ENCODE data around the gene HBG1.

HBG1 gene

DNA sequence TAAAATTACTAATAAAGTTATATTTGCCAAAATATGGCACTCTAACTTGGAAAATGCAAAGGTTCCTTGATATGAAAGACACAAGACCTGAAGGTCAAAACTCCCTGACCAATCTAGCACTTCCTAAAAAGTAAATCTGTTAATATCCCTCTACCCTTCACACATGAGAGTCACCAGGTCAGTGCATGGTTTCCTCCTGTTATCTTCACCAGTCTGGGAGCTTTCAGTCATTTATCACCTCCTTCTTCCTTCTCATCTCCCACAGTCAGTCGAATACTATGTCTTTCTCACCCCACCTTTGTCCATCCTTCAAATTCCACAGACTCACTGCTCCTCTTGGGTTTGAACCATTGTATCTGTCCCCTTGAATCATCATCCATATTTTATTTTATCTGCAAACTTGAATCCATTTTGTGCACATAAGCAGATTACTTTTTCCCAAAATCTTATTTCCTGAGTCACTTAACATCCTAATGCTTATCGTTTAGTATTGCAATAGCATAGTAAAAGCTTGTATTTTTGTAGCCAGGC, 17.4 kb upstream of the HBG1 start:
- H4K20me1 ChIP-seq (ENCODE audit: control insufficient read depth, insufficient read depth, low read depth, low read length) = no peaks in the 10 kb centered on the region
- no peaks in the 10 kb centered on the region for H3K4me1 ChIP-seq (ENCODE audit: control insufficient read depth, low read length)
- no peak overlapping the region for H3K27ac ChIP-seq (ENCODE audit: low read depth, low read length)
- no peak overlapping the region for H3K4me2 ChIP-seq (ENCODE audit: low read length)
- H3K4me3 ChIP-seq (ENCODE audit: low read length) = no peak overlapping the region
- no peaks in the 10 kb centered on the region for H3K27me3 ChIP-seq (ENCODE audit: control insufficient read depth, low read length)
- no peaks in the 10 kb centered on the region for H3K9me2 ChIP-seq (replicated peaks; ENCODE audit: control insufficient read depth, low read length)
- H3K9me3 ChIP-seq (ENCODE audit: control insufficient read depth, insufficient read depth, low read length) = no peaks in the 10 kb centered on the region
- no peaks in the 10 kb centered on the region for H3K36me3 ChIP-seq (ENCODE audit: control insufficient read depth, low read length)
- TF ChIP-seq, protein P1, sequence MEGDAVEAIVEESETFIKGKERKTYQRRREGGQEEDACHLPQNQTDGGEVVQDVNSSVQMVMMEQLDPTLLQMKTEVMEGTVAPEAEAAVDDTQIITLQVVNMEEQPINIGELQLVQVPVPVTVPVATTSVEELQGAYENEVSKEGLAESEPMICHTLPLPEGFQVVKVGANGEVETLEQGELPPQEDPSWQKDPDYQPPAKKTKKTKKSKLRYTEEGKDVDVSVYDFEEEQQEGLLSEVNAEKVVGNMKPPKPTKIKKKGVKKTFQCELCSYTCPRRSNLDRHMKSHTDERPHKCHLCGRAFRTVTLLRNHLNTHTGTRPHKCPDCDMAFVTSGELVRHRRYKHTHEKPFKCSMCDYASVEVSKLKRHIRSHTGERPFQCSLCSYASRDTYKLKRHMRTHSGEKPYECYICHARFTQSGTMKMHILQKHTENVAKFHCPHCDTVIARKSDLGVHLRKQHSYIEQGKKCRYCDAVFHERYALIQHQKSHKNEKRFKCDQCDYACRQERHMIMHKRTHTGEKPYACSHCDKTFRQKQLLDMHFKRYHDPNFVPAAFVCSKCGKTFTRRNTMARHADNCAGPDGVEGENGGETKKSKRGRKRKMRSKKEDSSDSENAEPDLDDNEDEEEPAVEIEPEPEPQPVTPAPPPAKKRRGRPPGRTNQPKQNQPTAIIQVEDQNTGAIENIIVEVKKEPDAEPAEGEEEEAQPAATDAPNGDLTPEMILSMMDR (IDR thresholded peaks at IDR 0.05; ENCODE audit: low read depth, low read length, poor library complexity, severe bottlenecking) = no peak
- no peak for TF ChIP-seq EZH2phosphoT487 (IDR thresholded peaks at IDR 0.05; ENCODE audit: borderline replicate concordance, low read length)
- H3F3A ChIP-seq (ENCODE audit: control insufficient read depth, insufficient read depth) = no peaks in the 10 kb centered on the region
- H3K79me2 ChIP-seq (ENCODE audit: control insufficient read depth, low read length) = no peaks in the 10 kb centered on the region

DNA sequence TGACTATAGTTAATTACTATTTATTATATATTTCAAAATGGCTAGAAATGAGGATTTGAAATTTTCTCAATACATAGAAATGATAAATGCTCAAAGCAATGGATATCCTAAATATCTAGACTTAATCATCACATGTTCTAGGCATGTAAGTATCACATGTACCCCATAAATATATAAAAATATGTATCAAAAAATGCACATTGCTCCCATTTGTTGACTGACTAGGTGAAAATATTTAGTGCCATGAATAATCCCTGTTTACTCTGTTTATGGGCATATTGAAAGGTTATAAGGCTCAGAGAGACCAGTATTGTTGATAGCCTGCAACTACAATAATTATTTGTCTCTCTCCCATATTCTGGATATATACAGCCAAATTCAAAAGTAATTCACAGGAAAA, 17.0 kb upstream of the HBG1 start:
- Histone ChIP-seq H3K9me2 (replicated peaks; ENCODE audit: control insufficient read depth, low read length) (no peaks in the 10 kb centered on the region), H3K27me3 (ENCODE audit: control insufficient read depth, low read length) (no peaks in the 10 kb centered on the region), H3K36me3 (ENCODE audit: control insufficient read depth, low read length) (no peaks in the 10 kb centered on the region), H3K4me2 (ENCODE audit: low read length) (no peak overlapping the region), H3K79me2 (ENCODE audit: control insufficient read depth, low read length) (no peaks in the 10 kb centered on the region), H3F3A (ENCODE audit: control insufficient read depth, insufficient read depth) (no peaks in the 10 kb centered on the region), H3K4me3 (ENCODE audit: low read length) (no peak overlapping the region), H3K9me3 (ENCODE audit: control insufficient read depth, insufficient read depth, low read length) (no peaks in the 10 kb centered on the region), H3K27ac (ENCODE audit: low read depth, low read length) (no peak overlapping the region), H3K4me1 (ENCODE audit: control insufficient read depth, low read length) (no peaks in the 10 kb centered on the region), H4K20me1 (ENCODE audit: control insufficient read depth, insufficient read depth, low read depth, low read length) (no peaks in the 10 kb centered on the region)
- TF ChIP-seq, protein P1 (IDR thresholded peaks at IDR 0.05; ENCODE audit: low read depth, low read length, poor library complexity, severe bottlenecking) = no peak
- no peak for TF ChIP-seq EZH2phosphoT487 (IDR thresholded peaks at IDR 0.05; ENCODE audit: borderline replicate concordance, low read length)

DNA sequence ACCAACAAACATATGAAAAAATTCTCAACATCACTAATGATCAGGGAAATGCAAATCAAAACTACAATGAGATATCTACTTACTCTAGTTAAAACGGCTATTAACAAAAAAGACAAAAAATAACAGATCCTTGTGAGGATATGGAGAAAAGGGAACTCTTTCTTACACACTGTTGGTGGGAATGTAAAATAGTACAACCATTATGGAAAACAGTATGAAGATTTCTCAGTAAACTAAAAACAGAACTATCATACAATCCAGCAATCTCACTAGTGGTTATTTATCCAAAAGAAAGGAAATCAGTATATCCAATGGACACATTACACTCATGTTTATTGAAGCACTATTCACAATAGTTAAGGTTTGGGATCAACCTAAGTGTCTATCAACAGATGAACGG, 16.2 kb upstream of the HBG1 start:
- Histone ChIP-seq H3K36me3 (ENCODE audit: control insufficient read depth, low read length) (no peaks in the 10 kb centered on the region), H3K27ac (ENCODE audit: low read depth, low read length) (no peak overlapping the region), H3K4me3 (ENCODE audit: low read length) (no peak overlapping the region), H3F3A (ENCODE audit: control insufficient read depth, insufficient read depth) (no peaks in the 10 kb centered on the region), H3K27me3 (ENCODE audit: control insufficient read depth, low read length) (no peaks in the 10 kb centered on the region), H3K4me2 (ENCODE audit: low read length) (no peak overlapping the region), H3K79me2 (ENCODE audit: control insufficient read depth, low read length) (no peaks in the 10 kb centered on the region), H4K20me1 (ENCODE audit: control insufficient read depth, insufficient read depth, low read depth, low read length) (no peaks in the 10 kb centered on the region), H3K9me3 (ENCODE audit: control insufficient read depth, insufficient read depth, low read length) (no peaks in the 10 kb centered on the region), H3K4me1 (ENCODE audit: control insufficient read depth, low read length) (no peaks in the 10 kb centered on the region), H3K9me2 (replicated peaks; ENCODE audit: control insufficient read depth, low read length) (no peaks in the 10 kb centered on the region)
- TF ChIP-seq, protein P1 (IDR thresholded peaks at IDR 0.05; ENCODE audit: low read depth, low read length, poor library complexity, severe bottlenecking) = no peak
- TF ChIP-seq EZH2phosphoT487 (IDR thresholded peaks at IDR 0.05; ENCODE audit: borderline replicate concordance, low read length) = no peak
